Cardiac fibroblast (primary cell): ENCODE data around the gene C6orf62.
A peak's percentile ranks its signal among the peaks of the same experiment; 100 is the strongest.
"Not testable (repeated sequence)": the region's sequence is repeated elsewhere in the genome, so short reads cannot be mapped to it uniquely, and the experiment has no call there.

Source experiments
- DNase-seq, 2 donors: peaks; one replicate each; pipeline versions ENCODE4 v3.0.0 to v3.0.0-alpha.2; 2010; ENCODE audit warnings: low read depth in 2 of 2
- H3K4me3 ChIP-seq, 2 donors: replicated peaks in 1 of 2; 1 replicate in 1 of 2; 2 replicates in 1 of 2; pipeline ENCODE4 v1.5.1; 2011; ENCODE audit warnings: low read depth in 2 of 2, low read length in 2 of 2, mild to moderate bottlenecking in 2 of 2, moderate library complexity in 1 of 2
- CTCF ChIP-seq: IDR thresholded peaks from one replicate; pipeline ENCODE4 v1.5.1; 2011; ENCODE audit warnings: low read depth, mild to moderate bottlenecking, low read length, inconsistent platforms

The C6orf62 gene

GRCh38 chr6:24719125-24719971 is at the start of gene C6orf62:
C6orf62 (minus strand) TSS chr6:24719154; CDS start chr6:24718668, 486 bp downstream.
- peak within 1 kb of the TSS; percentile 86 to 98 for H3K4me3 ChIP-seq
- DNase-seq: peak in 1 of 2 donors; percentile 38
- no peak for TF ChIP-seq CTCF

- peak in 1 of 2 donors; percentile 37 for DNase-seq
- H3K4me3 ChIP-seq: no peak overlapping the region
- no peak for TF ChIP-seq CTCF
These were observed 49.4 kb upstream of the C6orf62 start for GRCh38 chr6:24768361-24768760.

- no peak overlapping the region for H3K4me3 ChIP-seq
- TF ChIP-seq CTCF: peak; percentile 27
- DNase-seq: peak; percentile 61
These were observed 47.9 kb upstream of the C6orf62 start for GRCh38 chr6:24766680-24767462.

GRCh38 chr6:24765968-24766367 is 47.0 kb upstream of the C6orf62 start:
- H3K4me3 ChIP-seq, DNase-seq: not testable (repeated sequence)

GRCh38 chr6:24764833-24765828 is 46.2 kb upstream of the C6orf62 start:
- DNase-seq: not testable (repeated sequence)

GRCh38 chr6:24763578-24763977 is 44.6 kb upstream of the C6orf62 start:
- DNase-seq: no peak
- H3K4me3 ChIP-seq: no peak overlapping the region
- no peak for TF ChIP-seq CTCF

More at GRCh38 chr6:24764833-24765828, 46.2 kb upstream of the C6orf62 start:
- not testable (repeated sequence) for H3K4me3 ChIP-seq

GRCh38 chr6:24761851-24762250 is 42.9 kb upstream of the C6orf62 start:
- DNase-seq: no peak
- no peak overlapping the region for H3K4me3 ChIP-seq
- TF ChIP-seq CTCF: no peak
